Measurements from ENCODE around the gene CYP46A1.

CYP46A1 gene

DNA sequence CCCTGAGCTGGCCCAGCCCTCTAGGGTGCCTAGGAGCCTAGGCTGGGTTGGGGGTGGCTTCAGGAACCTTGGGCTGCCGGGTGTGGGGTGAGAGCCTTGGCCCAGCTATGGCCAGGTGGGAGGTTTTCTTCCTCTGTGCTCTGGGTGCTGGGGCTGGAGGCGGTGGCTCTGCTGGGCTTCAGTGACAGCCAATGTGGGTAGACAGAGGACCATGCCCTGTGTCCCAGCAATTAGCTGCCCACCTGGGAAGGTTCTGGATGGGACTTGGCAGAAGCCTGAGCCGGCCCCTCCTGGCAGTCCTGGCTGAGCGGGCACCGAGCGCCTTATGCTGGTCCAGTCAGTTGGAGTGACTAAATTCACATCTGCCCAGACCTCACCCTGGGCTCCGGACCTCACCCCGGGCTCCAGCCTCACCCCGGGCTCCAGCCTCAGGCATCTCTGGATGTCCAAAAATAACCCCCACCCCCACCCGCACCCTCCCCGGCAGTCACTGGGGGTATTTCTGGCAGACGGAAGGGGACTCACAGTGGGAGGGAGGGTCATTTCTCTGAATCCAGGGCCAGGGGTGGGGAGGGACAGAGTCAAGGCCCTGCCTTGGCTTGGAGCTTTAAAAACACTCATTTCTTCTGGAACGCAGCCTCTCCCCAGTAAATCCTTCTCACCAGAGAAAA lies 46.9 kb downstream of the CYP46A1 start:
- no peak for DNase-seq (ENCODE audit: low read depth)

DNA sequence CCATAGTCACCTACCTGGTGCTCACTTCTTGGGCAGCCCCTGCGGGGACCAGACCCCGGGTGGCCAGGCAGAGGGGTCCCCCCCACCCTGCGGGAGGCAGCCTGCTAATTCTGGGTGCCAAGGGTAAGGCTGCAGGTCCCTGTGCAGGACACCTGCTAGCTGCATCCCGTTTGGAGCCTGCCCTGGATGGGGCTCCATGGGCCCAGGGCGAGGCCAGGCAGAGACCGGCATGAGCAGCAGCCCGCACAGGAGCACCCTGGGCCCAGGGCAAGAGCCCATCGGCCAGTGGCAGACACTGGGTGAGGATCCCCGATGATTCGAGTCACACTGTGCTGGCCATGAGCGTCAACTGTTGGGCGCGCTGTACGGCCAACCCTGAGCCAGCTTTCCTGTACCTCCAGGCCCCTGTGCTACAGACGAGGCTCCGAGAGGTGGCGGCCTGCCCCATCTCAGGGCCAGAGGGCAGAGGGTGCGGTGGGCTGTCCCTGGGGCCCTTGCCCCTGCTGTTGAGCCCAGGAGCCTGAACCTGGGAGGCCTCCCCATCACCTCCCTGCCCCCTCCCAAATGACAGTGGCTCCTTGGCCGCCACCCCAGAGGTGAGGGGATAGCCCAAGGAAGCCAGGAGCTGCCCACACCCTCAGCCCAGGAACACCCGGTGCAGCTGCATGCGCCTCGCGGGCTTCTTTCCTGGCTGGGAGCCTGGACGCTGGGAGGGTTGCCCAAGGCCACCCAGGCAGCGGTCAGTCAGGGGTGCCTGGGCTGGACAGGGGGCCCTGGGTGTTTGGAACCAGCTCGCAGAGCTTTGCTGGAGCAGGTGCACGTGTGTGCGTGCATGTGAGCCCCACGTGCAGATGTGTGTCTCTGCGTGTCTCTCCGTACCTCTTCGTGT lies 47.7 kb downstream of the CYP46A1 start:
- no peak for DNase-seq (ENCODE audit: low read depth)

DNA sequence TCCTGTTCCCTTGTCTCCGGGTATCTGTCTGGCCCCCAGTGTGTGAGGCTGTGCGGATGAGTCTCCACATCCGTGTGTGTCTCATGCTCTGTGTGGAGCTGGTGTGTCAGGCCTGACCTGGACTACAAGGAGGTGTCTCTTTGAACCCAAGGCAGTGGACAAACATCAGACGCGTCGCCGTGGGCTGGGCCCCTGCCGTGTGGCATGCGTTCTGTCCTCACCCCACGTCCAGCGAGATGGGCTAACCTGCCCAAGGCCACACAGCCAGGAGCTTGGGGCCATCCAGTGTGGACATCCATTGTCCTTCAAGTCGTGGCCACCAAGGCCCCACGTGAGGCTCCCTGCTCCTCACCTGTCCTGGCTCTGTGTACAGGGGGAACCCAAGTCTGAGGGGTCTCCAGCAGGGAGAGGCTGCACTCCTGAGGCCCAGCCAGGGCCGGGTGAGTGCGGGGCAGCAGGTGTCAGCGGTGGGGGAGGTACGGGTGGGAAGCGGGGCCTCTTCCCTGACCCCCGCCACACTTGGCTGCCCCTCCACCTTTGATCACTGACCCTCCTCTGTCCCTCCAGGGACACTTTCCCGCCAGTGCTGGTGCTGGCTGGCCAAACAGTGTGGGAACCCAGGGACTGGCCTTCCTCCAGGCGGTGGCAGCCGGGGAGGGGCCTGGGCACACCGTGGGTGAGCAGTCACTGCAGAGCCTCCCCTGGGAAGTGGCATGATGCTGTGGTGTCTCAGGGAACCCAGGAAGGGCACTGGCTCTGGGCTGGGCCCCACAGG lies 48.5 kb downstream of the CYP46A1 start:
- DNase-seq (ENCODE audit: low read depth) = no peak

DNA sequence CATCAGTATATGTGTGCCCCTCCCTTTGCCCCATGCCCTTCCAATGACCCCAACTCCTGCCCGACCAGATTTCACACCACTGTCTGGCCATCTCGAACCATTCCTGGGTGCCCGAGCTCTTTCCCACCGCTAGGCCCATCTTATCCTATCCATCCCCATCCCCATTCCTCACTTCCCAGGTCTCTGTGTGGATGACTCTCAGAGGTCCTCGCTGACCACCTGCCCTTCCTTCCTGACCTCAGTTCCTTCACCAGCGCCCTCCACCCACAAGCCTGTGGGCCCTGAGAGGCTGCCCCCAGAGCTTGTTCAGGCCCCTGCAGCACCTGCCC lies 49.1 kb downstream of the CYP46A1 start:
- no peak for DNase-seq (ENCODE audit: low read depth)

DNA sequence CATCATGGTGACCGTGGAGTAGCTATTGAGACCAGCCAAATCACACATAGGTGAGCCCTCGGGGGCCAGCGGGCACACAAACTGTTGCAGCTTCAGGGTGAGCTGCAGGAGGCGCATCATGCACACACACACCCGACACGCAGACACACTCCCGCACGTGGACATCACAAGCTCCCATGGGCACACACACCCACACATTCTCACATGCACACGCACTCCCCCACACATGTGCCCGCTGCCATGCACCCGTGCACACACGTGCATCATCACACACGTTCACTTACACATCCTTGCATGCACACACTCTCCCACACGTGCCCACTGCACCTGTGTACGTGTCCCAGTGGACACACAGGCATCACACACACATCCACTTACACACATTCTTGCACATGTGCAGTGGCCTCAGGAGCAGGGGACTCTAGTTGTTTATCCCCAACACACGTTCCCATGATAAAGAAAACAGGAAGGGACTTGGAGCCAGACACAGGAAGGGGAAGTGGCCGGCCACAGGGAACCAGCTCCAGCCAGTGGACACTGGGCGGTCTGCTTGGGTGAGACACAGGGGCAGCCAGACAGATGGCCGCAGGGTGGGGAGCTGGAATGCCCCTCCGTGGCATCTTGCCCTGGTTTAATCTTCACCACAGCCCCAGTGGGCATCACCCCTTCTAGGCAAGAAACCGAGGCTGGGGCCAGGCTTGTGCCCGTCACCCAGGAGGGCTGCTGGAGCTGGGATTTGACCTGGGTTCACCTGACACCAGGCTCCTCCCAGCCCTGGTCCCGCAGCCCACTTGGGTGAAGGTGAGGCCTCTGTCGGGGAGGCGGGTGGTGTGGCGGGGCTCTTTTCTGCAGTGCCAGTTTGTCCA lies 49.7 kb downstream of the CYP46A1 start:
- no peak for DNase-seq (ENCODE audit: low read depth)

DNA sequence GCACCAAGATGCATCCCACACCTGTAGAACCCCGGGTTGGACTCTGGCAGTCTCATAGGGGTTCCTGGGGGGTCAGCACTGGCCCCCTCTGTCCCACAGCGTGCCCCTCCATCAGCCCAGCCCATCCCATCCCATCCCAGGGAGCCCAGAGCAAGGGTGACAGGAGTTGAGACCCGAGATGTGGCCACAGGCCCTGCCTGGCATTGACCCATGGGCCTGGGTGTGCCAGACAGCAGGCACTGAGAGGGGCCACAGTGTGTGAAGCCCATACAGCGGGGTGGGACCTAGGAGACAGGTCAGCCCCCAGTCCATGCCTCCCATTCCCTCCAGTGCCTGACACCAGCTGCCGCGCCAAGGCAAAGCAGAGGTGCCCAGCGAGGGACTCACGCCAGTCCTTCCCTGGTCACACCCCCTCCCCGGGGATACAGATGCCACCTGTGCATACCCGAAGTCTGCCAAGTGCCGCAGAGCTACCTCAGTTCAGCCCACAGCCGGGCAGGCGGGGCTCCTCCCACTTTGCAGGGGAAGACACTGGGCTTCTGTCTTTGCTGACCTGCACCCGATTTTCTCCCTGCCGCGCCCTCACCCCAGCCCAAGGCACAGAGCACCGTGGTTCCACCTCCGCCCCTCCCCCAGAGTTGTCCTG lies 50.4 kb downstream of the CYP46A1 start:
- no peak for DNase-seq (ENCODE audit: low read depth)

DNA sequence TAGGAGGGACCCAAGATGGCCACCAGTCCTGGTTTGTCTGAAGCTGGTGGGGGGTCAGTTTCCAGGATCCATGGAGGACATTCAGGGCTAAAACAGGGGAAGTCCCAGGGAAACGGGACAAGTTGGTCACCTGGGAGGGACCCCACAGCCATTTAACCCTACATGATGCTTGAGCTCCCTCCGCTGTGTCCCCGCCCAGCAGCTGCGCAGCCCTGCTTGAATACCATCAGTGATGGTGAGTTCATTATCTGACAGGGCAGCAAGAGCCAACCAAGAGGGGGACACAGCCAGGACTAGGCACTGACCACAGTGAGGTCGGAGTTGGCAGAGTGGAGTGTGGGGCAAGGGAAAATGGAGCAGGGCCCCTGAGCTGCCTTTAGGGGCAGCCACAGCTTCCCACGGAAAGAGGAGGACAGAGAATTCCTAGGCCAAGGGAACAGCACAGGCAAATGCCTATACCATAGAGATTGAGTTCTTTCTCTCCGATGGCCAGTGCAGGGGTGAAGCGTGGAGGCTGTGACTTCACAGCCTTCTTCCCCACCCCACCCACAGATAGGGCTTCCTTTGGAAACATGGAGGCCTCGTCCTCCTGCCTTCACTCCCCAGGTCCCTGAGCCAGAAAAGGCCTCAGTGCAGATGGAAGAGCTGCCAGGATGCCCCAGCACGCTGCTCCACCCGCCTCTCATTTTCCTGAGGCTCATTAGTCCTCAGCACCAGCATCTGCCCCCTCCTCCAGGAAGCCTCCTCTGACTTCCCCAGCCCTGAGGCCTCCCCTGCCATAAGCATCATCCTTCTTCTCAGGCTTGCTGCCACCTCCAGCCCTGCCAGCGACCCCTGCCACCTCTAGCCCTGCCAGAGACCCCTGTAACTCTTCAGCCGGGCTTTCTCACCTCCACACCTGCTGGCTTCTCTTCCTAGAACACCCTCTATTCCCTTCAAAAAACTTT lies 51.4 kb downstream of the CYP46A1 start:
- DNase-seq (ENCODE audit: low read depth) = no peak

DNA sequence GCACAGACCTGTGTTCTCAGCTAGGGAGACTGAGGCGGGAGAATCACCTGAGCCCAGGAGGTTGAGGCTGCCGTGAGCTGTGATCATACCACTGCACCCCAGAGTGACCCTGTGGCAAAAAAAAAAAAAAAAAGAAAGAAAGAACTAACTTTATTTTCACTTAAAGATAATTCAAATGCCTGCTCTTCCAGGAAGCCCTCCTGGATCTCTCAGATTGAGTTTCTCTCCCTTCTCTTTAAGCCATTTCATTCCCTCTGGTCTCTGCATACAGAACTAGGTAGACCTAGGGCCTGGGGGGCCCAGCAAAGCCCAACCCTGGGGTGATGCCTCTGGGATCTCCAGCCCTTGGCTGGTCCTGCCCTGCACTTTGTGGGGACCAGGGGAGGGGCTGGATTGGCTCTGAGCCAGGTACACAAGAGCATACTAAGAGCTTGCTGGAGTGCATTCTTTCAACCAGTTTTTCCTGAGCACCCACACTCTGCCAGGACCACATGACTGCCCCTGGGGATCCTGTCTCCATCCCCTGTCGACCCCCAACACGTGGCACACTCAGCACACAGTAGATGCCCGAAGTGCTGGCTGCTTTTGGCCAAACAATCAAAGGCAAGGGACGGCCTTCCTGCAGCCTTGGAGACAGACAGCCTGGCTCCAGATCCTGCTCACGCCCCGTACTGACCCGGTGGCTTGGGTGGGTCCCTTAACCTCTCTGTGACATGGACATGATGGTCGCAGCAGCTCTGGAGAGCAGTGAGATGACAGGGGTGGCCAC lies 52.7 kb downstream of the CYP46A1 start:
- no peak for DNase-seq (ENCODE audit: low read depth)

DNA sequence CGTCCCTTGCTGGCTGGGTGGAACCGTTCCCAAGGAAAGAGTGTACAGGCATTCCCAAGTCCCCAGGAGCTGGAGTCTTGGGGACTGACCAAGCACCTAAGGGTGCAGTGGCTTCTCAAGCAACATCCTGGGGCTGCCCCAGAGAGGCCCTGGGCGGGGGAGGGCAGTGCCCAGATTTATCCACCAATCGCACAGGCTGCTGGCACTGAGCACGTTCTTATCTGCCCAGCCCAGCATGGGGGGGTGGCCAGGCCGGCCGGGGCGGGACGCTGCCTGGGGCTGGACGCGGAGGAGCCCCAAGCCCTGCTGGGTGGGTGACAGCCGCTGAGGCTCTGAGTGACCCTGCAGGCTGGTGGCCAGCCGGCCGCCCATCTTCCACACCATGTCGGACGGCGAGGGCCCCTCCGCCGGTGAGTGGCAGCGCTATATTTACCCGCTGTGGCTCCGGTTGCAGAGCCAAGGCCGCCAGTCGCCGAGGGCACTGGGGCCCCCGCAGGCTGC lies 53.4 kb downstream of the CYP46A1 start:
- DNase-seq (ENCODE audit: low read depth) = no peak

DNA sequence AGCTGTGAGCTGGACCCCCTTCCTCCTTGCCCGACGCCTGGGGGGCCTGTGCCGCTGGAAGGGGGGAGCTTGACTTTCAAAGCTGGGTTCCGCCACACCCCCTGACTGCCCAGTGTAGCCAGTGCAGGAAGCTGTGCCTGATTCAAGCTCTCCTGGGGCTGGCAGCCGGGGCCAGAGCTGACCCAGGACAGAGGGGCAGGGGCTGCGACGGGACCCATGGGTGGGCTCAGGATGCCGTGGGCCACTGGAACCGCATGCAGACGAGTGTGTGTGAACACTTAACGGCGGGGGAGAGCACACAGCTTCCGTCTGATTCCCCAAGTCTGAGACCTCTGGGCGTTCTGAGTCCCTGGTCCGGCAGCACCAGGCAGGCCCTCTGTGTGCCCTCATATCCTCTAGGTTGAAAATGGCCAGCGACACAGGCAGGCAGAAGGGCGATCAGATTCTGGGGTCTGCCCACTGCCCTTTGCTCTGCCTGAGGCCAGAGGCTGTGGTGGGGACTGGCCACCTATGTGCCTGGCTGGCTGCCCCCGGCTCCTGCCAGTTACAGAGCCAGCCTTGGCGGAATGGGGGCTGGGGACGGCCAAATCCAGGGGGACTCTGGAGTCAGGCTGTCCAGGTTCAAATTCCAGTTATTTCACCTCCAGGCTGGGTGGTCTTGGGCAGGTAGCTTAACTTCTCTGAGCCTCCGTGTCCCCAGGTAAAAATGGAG lies 54.0 kb downstream of the CYP46A1 start:
- no peak for DNase-seq (ENCODE audit: low read depth)

DNA sequence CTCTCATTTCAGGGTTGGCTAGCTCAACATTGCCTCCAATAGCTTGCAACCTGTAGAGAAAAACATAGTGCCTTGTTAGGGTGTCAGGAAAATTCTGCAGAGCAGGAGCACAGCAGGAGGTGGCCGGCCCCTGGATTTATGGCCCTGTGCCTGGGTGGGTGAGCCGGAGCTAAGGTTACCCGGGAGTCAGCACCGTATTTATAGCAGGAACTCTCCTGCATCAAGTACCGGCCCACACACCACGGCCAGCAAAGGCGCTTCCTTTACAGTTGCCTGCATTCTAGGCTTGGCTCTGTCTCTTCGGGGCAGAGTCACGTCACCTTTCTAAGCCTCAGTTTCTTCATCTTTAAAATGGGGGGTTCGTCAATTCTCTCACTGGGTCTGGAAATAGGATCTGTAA lies 56.3 kb downstream of the CYP46A1 start:
- no peak for DNase-seq (ENCODE audit: low read depth)

DNA sequence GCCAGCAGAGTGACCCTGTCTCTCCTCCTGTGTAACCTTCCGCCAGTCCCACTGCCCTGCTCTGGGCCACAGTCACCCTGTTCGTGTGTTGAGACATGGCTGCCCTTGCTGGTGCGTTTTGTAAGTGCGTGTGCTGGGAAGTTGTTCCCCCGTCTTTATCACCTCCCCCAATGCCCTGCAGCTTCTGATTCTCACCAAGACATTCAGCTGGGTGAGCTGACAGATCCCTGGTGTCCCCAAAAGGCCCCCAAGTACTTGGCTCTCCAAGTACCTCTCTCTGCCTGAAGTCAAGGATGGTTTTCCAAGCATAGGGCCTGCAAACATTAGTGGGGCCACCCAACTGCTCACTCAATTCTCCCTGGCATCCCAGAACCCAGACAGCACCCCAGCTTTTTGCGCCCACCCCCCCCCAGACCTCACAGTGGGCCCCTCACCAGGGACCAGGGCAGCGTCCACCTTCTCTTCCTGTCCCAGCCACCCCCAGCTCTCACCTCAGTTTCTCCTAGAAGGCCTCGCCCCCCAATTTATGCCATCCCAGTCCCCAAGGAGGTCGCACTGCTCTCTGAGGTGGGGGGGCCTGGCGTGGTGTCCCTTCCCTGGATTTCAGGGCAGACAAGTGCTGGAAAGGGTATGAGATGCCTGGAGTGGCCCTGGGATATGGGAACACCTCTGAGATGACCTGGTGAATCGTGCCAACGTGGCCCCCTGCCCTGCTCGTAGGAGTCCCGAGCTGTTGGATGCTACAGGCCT lies 57.3 kb downstream of the CYP46A1 start:
- DNase-seq (ENCODE audit: low read depth) = no peak

DNA sequence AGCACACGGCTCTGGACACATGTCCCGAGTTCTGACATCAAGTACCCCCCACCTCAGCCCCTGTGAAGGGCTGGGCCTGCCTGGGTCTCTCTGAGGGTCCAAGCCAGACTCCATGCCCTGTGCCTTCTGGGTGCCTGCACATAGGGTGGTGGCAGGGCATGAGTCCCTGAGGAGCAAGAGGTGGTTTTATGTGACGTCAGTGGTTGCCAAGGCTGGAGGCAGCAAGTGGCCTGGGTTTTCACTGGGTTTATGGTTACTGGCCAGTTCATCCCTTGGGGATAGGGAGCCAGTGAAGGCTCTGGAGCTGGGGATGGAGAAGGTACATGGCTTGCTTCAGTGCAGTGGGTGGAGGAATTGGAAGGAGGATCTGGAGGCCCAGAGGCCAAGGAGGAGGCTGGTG lies 58.0 kb downstream of the CYP46A1 start:
- DNase-seq (ENCODE audit: low read depth) = no peak

DNA sequence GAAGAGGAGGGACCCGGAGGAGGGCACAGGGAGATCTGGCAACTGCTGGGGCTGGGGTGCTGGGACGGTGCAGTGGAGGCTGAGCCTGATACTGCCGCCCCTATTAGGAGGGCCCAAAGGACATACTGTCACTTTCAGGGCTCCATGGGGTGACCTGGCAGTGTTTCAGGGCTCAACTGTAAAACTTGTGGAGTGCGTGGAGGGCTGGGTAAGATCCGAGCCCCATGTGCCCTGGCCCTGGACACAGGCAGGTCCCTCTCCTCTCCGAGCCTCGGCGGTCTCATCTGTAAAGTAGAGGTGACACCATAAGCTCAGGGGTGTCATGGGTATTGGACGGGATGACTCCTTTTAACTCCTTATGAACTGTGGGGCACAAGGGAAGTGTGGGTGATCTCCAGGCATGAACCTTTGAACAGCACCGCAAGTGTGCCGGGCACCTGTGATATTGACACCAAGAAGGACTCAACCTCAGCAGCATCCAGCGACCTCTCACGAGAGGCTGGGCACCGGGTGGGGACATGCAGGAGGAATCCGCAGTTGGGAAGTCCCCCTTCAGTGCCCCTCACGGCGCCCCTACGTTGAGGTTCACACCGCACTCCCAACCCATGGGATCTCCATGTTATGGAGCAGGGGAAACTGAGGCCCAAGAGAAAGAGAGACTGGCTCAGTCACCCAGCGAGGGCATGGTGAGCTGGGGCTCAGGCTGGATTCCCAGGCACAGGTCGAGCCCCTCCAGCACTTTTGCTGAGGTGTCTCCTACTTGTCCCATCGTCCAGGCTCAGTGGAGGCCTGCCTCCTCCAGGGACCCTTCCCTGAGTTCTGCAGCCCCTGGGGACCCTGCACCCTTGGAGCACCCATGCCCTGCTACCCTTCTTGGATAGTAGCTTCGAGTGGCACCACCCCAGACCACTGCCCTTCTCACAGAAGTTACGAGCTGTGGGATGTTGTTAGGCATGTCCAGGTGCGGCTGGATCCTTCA lies 58.7 kb downstream of the CYP46A1 start:
- DNase-seq (ENCODE audit: low read depth) = no peak

DNA sequence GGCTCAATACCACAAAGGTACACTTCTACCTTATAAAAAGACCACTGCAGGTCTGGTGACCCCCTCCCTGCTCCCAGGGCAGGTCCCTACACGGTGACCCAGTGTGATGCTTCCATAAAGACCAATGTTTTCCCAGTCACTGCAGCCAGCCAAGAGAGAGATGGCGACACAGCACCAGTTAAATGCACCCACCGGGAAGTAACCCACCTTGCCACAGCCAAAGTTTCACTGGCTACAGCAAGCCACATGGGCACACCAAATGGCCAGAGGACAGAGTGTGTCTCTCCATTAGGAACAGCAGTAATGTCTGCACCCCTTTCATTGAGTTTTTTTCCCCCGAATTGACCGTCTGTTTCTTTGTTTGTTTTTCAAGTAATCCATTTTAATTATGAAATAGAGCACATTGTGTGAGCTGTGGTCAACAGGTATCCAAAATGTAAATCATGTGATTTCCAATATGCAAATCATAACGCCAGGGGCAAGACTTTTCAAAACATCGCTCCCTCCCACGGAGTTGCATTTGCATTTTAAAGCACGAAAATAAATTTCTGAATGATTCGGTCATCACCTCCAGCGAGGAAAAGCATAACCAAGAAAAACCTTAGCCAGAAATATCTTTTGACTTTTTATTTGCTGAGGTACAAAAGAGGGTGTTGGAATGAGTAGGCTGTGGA lies 60.2 kb downstream of the CYP46A1 start:
- no peak for DNase-seq (ENCODE audit: low read depth)

DNA sequence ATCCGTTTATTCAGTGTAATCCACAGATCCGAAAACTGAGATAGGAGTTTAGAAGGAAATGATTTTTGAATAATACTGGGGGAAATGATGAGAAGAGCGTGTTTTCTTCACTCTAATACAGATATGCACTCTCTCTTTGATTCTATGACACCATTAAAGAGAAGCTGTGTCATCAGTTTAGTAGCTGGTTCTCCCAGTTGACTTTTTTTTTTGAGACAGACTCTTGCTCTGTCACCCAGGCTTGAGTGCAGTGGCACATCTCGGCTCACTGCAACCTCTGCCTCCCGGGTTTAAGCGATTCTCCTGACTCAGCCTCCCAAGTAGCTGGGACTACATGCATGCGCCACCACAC lies 60.8 kb downstream of the CYP46A1 start:
- no peak for DNase-seq (ENCODE audit: low read depth)
